NCI-H69 (cell line): Measurements from ENCODE around the gene SCG3.

Experiments used
- DNase-seq: peaks from one replicate; lab custom pipeline; 2025; lab: John Stamatoyannopoulos, UW

The SCG3 gene

DNA sequence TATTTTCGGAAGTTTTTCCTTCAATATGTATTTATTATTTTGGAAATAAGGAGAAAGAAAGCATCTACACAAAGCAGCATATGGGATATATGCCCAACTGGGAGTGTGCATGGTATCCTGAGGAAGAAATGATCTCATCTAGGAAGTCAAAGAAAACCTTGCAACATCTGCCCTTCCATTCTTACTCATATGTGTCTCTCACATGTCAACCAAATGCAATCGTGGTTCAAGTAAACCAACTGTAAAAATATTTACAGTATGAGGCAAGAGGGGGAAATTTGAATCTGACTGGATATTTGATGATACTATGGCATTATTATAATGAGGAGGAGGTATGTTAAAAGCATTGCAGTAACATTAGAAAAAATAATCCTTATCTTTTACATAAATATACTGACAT, 3.2 kb upstream of the SCG3 start:
- peak; percentile 9 for DNase-seq

DNA sequence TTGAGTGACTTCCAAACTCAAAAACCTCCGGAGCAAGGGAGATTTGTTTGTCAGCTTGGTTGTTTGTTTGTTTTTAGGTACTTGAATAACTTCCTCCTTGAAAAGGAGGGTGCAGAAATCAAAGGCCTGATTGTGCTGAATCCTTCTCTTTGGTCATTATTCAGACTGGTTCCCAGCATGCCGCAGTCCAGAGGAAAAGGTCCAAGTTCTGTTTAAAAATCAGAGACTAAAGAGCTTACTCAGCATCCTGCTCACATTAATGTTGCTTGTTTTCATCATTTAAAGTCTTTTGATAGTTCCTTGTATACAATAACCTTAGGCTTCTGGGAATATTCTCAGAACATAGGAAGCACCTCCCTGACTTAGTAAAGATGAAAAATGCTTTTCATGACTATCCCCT, 982 bp upstream of the SCG3 start:
- no peak for DNase-seq

DNA sequence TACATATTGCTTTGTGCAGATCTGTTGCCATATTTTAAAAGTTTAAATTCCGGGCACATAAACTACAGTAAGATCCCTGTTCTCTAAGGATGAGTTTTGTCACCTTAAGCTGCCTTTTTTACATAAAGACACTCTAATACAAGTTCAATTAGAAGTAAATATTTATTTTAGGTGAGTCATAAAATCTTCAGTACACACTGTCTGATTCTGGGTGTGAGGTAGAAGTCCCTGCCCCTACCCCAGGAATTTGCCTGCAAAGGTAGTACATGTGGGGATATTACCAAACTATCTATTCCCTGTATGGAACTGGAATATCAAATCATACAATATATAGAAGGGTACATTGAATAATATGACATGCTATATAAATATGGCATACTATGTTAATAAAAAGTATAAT, 6.3 kb downstream of the SCG3 start:
- DNase-seq = peak; percentile 44

DNA sequence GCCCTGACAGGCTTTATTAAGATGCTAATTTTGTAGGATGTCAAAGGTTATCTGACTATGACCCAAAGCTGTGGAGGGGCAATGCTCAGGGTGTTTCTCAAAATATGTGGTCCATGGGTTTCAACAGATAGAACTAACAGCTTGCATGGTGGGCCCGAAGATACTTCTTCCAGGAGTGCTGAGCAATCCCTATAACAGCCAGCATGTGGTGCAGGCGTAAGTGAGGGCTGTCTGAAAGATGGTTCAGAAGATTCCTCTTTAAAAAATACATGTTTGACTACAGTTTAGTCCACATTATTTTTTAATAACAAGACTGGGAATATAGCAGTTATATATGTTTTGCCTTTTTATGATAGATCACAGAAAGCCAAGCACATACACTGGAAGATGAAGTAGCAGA, 7.6 kb downstream of the SCG3 start:
- peak; percentile 13 for DNase-seq

DNA sequence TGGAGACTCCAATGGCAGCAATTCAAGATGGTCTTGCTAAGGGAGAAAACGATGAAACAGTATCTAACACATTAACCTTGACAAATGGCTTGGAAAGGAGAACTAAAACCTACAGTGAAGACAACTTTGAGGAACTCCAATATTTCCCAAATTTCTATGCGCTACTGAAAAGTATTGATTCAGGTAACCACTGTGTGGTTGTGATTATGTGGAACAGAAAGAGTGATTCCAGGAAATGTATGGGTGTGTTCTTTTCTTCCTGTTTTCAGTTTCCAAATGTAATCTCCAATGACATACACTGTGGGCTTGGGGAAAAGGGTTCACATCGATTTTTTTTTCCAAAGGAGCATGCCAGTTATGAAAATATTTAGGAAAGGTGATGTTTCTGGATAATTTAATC, 10.9 kb downstream of the SCG3 start:
- DNase-seq = no peak

DNA sequence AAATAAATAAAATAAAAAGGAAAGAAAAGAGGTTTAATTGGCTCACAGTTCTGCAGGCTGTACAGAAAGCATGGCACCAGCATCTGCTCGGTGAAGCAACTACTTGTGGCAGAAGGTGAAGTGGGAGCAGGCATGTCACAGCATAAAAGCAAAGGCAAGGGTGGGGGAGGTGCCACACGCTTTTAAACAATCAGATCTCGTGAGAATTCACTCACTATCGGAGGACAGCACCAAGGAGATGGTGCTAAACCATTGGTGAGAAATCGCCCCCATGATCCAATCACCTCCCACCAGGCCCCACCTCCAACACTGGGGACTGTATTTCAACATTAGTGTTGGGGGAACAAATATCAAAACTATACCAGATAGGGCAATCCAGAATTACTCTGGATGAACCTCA, 15.3 kb downstream of the SCG3 start:
- no peak for DNase-seq

DNA sequence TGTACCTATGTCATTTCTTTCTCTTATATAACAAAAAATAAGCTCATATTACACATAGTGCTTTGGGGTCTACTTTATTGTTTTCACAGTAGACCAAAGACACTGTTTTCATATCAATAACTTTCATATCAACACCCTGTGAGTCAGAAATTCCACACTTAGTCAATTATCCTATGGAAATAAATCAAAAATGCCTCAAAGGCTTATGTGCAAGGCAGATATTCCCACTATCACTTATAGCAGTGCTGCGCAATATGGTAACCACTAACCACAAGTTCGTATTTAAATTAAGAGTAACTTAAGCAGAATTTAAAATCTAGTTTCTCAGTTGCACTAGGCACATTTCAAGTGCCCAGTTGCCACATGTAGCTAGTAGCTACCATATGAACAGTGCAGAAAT, 15.9 kb downstream of the SCG3 start:
- no peak for DNase-seq

DNA sequence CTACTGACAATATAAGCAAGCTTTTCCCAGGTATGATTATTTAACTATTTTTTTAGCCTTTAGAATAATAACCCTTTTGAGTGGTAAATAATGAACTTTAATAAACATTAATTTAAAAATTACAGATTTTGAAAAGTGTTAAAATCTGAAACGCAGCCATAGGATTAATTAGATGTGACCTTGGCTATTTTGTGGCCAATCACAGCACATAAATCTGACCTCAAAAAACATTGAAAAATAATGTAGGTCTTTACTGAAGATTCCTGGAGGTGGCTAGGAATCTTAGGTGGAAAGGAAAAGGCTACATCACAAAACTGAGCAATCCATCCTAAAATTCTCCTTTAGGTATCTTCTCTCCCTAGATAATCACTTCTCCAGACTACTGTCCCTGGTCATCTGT, 18.1 kb downstream of the SCG3 start:
- no peak for DNase-seq

DNA sequence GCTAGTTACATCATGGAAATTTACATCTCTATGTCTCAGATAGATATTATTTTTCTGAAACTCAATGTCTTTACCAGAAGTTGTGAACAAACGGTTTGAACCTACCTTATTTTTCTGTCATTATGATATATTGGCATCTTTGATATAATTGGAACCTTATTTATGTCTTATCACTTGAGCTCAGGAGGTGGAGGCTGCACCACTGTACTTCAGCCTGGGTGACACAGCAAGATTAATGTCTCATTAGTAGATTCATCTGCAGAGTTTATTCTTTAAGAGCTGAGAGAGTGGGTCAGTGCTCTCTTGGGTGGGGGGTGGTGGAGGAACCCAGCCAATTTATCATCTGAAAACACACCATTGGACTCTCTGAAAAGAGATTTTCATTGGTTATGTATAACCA, 21.4 kb downstream of the SCG3 start:
- no peak for DNase-seq

DNA sequence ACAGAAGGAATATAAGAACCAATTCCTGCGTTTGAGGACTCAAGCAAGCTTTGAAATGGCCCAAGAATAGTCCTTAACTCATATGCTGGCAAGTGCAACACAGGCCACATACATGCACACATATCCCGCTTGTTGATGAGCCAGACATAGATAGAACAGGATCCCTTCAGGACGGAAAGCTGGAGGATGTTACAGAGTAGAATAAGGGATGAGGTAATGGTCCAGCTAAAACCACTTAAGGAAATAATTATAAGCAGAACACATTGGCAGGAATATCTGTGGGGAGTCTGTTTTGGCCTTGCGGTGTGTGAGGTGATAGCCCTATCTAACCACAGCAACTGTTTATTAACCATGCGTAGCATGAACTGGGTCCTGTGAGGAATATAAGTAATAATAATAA, 25.0 kb downstream of the SCG3 start:
- DNase-seq = peak; percentile 28

DNA sequence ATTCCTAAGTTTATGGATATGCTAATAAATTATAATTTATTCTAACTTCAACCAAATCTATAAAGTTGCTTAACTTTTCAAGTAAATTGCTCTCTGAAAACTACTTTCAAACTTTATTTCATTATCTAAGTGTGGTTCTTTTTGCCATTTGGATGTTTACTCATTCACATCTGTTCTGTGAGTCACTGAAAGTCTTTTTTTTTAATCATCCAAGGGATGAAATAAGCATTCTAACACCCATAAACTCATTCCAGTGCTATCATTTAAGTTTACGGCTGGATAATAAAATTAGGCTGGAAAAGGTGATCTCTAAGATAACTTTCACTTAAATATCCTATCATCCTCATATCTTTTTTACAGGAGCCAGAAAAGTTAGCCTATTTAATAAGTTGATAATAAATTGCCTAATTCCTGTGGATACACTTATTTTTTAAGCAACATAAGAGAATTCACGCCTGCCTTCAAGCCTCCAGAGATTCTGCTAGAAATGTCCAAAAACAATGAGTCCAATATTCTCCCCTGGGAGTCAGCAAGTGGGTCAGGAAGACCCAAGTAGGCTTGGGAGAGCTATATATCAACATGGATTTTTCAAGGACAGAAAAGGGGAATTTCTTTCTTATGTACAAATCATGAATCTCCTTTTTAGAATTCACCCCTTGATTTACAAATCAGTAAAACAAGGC, 25.8 kb downstream of the SCG3 start:
- DNase-seq = no peak

DNA sequence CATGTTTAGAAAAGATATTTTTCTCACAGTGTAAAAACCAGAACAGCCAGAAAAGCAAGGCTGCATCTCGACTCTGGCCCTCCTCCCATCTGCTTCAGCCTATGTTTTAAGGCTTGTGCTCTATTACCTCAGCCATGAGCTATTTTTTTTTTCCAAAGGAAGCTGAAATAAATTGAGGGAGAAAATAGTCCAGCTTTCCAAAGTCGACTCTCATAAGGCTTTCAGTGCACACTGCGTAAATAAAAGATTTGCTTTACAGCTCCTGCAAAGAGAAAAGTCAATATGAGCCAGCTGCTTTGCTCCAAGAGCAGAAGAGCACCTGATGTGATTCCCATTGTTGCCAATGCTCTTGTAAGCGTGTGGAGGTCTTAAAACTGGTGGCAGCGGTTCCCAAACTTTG, 26.7 kb downstream of the SCG3 start:
- peak; percentile 89 for DNase-seq

DNA sequence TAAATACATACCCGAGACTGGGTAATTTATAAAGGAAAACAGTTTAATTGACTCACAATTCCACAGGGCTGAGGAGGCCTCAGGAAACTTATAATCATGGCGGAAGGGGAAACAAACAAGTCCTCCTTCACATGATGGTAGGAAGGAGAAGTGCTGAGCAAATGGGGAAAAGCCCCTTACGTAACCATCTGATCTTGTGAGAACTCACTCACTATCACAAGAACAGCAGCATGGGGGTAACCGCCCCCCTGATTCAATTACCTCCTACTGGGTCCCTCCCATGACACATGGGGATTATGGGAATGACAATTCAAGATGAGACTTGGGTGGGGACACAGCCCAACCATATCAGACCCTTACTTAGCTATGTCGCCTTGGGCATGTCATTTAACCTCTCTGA, 27.7 kb downstream of the SCG3 start:
- DNase-seq = no peak

DNA sequence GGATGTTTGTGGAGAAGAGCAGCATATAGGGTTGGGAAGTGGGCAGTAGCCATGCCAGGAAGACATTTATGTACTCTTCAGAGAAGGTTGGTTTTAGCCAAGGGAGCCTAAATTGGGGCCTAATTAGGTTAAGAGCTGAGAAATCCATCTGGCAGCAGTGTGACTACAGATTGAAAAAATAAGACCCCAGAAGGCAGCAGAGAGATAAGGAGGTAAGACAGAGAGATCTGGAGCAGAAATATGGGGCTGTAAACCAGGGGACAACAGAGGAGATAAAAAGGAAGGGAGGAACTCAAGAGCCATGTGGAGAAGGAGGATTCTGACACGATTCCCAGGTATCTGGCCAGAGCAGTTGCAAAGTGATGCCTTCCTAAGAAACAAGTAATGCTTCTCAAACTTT, 32.9 kb downstream of the SCG3 start:
- no peak for DNase-seq

DNA sequence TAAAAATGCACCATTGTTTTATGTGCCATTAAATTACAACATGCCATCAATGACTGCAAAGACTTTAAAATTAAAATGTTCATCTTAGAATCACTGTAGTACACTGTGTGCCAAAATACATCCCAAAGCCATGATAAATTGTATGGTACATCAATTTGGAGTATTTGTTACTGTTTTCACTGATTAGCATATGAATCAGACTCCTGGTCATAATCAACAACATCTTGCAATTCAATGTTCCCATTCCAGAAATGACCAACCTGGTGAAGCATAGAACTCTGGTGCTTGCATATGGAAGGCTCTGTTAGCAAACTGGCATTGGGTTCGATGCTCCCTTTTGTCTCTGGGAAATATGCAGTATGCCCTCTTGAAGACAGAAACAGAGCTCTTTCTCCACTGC, 33.6 kb downstream of the SCG3 start:
- DNase-seq = no peak

DNA sequence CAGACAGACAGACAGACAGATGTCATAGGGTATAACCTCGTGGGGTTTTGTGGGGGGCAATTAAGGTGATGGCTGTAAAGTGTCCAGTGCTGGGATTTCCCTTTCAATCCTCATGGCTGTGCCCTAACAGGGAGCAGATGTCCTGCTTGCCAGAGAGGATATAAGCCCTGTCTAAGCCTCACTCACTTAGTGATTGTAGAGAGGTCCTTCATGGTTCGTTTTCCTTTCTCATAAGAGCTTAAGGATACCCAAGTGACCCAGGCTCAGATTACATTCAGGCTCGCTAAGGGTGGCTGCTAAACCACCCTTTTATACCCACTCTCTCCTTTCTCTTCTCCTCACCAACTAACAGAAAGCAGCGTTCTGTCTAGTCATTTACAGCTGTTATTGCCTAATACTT, 36.9 kb downstream of the SCG3 start:
- DNase-seq = peak; percentile 36

DNA sequence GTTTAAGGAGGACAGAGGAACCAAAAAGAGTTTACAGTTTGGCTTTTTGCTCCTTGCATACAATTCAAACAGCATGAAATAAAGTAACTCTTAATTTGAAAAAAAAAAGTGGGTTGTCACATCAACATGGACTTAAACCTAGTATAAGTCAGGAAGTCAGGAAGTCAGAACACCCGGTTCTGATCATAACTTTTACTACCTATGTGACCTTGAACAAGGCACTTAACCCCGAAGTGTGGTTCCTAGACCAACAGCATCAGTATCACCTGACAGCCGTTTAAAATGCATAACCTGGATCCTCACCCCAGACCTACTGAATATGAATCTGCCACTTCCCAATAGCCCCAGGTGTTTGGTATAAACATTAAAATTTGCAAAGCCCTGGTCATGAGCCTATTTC, 37.4 kb downstream of the SCG3 start:
- DNase-seq = no peak

DNA sequence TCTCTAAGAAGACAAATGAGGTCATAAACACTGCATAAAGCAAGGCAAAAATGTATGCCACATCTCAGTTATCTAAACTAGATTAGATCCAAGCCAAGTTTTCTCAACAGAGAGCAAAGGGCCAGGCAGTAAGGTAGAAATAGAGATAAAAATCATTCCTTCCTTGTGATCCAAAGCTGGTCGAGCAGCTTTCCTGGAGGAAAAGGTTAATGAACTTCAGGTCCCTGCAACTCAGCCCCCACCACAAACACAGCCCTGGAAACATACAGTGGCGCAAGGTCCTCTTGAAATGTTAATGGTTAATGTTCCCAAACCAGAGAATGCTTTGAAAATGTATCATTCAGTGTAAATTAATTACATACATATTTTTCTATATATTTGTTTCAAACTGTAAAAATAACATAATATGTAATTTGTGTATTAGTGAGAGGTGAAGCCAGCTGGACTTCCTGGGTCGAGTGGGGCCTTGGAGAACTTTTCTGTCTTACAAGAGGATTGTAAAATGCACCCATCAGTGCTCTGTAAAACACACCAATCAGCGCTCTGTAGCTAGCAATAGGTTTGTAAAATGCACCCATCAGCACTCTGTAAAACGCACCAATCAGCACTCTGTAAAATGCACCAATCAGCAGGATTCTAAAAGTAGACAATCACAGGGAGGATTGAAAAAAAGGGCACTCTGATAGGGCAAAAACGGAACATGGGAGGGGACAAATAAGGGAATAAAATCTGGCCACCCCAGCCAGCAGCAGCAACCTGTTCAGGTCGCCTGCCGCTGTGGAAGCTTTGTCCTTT, 39.1 kb downstream of the SCG3 start:
- DNase-seq = no peak

DNA sequence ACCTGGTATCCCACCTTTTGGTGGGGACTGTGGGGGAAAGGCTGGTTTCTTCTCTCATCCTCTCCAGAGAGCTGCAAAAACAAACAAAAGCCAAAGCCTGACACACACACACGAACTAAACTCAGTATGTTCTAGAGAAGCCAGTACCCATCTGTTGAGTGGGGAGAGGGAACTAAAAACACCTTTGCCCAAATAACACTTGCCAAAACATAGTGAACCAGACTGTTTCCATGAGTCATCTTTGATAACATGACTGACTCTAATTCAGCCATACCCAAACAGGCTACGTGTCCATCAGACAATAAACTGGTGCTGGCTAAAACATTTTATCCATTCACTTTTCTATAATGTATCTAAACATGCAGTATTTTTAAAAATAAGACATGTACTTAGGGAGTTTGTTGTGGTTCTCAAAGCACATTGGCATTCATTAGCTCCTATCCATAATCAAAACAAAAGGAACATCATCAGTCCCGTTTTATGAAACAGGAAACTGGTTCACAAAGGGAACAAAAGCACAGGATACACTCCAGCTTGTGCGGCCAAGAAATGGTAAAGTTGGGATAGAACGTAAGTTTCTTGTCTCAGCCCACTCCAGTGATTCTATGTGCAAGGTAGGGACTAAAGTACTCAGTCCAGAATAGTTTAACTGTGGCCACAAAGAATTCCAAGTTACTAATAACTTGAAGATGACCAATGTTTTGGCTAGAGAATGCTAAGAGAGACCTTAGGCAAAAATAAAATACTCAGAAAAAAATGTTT, 40.1 kb downstream of the SCG3 start:
- no peak for DNase-seq

DNA sequence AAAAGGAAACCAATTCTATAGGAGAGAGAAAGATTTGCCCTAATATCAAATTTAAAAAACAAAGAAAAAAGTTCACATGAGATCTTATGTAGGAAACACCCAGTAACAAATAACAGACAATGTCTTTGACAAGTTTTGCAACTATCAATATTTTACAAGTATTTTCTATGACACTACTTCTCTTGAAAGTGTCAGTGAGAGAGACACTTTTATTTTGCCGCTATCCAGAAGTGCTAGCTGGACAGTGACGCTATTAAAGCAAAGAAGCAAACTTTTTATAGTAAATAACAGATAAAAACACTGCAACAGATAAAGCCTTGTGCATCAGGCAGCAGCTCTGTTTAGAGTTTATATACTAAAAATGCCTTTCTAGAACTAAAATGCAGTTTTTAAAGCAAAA, 42.9 kb downstream of the SCG3 start:
- no peak for DNase-seq

DNA sequence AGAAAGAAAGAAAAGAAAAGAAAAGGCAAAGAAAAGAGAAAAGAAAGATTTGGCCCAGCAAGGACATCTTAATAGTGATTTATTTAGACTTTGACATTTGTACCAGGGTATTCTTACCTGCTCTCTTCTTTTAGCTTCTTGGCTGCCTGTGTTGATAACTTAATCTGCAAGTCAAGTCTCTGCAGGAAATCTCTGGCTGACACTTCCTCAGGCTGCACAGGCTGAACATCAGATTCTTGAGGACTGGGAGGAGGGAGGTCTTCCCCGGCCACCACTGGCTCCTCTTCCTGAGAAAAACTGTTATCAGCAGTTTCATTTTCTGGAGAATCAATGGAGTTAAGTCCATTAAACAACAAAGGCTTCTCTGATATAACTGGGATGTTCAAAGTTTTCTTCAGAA, 43.4 kb downstream of the SCG3 start:
- no peak for DNase-seq

DNA sequence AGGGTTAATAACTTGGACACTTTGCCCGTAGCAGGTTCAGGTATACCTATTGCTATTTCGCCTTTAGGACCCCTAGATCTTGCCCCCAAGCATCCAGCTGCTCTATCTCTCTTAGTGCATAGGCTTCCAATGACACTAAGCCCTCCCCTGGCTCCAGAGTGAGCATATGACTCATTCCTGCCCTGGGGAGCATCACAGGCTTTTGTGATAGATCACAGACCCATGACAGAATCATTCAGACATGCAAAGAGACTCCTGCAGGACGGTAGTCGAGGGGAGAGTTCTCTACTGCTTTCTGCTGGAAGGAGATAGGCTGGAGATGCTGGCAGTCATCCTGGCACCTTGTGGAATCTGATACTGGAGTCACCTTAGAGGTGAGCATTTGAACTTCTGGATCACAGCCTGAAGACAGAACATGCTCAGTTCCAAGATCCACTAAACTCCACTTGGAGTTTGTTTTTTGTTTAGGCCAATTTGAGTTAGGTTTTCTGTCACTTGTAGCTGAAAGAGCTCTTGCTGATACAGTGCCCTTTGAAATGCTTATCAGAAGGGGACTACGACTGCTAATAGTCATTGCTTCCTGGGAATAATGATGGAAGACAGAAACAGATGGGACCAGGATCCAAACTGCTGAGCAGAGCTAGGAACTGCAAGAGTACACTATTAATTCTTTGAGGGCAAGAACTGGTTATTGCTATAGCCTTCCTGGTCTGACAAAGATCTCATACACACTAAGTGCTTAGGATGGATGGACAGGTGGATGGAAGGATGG, 45.2 kb downstream of the SCG3 start:
- DNase-seq = peak; percentile 97
